RWPE1 (cell line): ENCODE results near the gene OR51B4.
"Not testable (repeated sequence)": the region's sequence is repeated elsewhere in the genome, so short reads cannot be mapped to it uniquely, and the experiment has no call there.

Experiments
- CTCF ChIA-PET: fragments of 350-600 bp; sonication (Branson Sonifier 250); formaldehyde crosslinking; extraction: SDS; loops from one replicate; lab custom pipeline; 2021; lab: Yijun Ruan, JAX
- POLR2A ChIA-PET: fragments of 400-600 bp; formaldehyde crosslinking; extraction: SDS; loops from one replicate; lab custom pipeline; 2020; ENCODE audit warnings: antibody characterized with exemption; ENCODE audit not compliant: low non-redundant PET; lab: Yijun Ruan, JAX
- DNase-seq: peaks from one replicate; pipeline ENCODE4 v3.0.0; 2012; ENCODE audit warnings: low spot score
- H3K27ac ChIP-seq: fragments of 450-650 bp; 2 replicates; pipeline ENCODE4 v1.5.1; 2017
- CTCF ChIP-seq: fragments of 450-650 bp; conservative IDR thresholded peaks from 2 replicates; pipeline ENCODE4 v1.5.1; 2017; ENCODE audit warnings: low read depth, mild to moderate bottlenecking

OR51B4 gene

DNA sequence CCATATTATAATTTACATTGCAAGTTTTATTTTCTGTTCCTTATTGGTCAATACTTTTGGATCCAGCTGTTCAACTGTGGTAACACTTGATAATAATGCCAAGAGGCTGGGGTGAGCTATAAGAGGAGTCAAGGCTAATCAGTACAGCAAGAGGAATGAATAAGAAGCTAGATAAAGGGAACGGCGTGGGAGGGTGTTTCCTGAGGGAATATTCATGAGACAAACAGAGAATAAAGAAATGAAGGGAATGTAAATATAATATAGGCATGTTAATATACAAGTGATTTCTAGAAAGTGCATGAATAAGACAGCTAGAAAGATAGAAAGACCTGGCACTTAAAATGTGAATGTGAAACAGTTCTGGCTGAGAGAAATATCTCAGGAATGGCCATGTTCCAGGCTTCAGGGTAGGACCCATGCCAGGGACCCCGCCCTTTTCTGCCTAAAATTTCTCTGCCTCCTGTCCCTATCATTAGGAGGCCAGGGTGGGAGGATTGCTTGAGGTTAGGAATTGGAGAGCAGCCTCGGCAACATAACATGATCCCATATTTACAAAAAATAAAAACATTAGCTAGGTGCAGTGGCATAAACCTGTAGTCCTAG, 3.9 kb downstream of the OR51B4 start:
- no peak for DNase-seq
- H3K27ac ChIP-seq: no peak overlapping the region
- ChIA-PET POLR2A (no interaction called here), CTCF (interaction anchor here (0.6 to 0.7 kb wide), 3 partner anchors 216 to 1053 kb away, joined by 3 to 4 read pairs (median 3); no protein-coding TSS in a partner anchor)
- TF ChIP-seq CTCF: no peak

GRCh38 chr11:5294342-5294995, 7.3 kb downstream of the OR51B4 start:
- POLR2A ChIA-PET, H3K27ac ChIP-seq, DNase-seq, CTCF ChIA-PET: not testable (repeated sequence)

- no peak for TF ChIP-seq CTCF
- H3K27ac ChIP-seq: no peak overlapping the region
- ChIA-PET CTCF (interaction anchor here (0.6 kb wide), 1 partner anchor 45 kb away, joined by 3 read pairs; no protein-coding TSS in a partner anchor), POLR2A (no interaction called here)
- no peak for DNase-seq
Observed at GRCh38 chr11:5293028-5293427, 8.7 kb downstream of the OR51B4 start.

DNA sequence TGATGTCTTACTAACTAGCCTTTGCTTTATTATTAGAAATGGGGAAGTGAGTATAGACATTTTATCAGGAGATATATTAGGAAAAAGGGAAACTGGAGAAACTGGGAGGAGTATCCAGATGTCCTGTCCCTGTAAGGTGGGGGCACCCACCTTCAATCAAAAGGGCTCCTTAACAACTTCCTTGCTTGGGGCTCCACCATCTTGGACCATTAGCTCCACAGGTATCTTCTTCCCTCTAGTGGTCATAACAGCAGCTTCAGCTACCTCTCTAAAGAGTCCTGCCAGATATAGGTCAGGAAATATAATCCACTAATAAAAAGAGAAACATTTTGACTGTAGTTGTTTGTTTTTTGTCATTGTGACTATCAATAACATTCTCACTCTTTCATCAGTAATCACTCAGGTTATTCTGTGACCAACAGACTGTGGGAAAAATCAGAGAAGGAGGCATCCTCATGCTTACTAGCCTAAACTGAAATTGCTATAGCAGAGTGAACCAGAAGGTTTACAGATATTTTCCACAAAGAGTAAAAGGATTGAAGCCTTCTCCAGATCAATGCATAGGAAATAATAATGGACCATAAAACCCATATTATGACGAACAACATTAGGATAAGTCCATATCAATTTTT, 10.4 kb downstream of the OR51B4 start:
- peak; percentile 54 for TF ChIP-seq CTCF
- H3K27ac ChIP-seq: no peak overlapping the region
- DNase-seq: peak; percentile 33
- CTCF ChIA-PET: interaction anchor here (0.6 to 1.3 kb wide), 9 partner anchors 9 to 665 kb away, joined by 3 to 5 read pairs (median 3); partner anchors contain the start of gene OR51D1
- POLR2A ChIA-PET: no interaction called here

GRCh38 chr11:5290106-5290505, 11.6 kb downstream of the OR51B4 start:
- POLR2A ChIA-PET: no interaction called here
- CTCF ChIA-PET: no interaction called here
- no peak for TF ChIP-seq CTCF
- no peak overlapping the region for H3K27ac ChIP-seq
- no peak for DNase-seq

DNA sequence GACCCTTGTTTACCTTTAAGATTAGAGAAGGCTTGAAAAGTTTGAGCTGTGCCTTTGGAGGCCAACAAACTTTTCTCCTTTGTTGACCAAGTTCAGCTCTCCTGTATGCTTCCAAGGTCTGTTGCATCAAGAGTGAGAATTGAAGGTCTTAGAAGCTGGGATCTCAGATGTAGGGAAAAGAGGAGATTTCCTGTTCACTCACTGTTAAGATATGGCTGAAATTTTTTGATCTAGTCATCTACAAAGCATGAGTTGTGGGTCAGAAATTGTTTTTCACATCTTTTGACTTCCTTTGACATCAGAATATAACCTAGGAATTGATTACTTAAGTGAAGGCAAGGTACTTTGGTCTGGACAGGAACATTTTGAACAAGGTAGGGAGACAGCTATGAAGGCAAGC, 12.1 kb downstream of the OR51B4 start:
- CTCF ChIA-PET: interaction anchor here (0.6 to 0.8 kb wide), 2 partner anchors 8 to 662 kb away, joined by 3 read pairs; no protein-coding TSS in a partner anchor

More for the DNA sequence above, 12.1 kb downstream of the OR51B4 start:
- no peak for TF ChIP-seq CTCF
- no peak overlapping the region for H3K27ac ChIP-seq
- no peak for DNase-seq
- POLR2A ChIA-PET: no interaction called here
